ENCODE measurements around the gene ARHGEF2.

- TF ChIP-seq EP300 (IDR thresholded peaks at IDR 0.05; ENCODE audit: low read length) = peak; percentile 89
- TF ChIP-seq FOSL1 (tag; conservative IDR thresholded peaks at IDR 0.05) = peak; percentile 81
Measured at GRCh38 chr1:155983191-155984024, 5.1 kb upstream of the ARHGEF2 start.

Measured in K562 (cell line).